NCI-H1092 treated with DMSO at 0.1 percent for 48 hours (cell line): ENCODE measurements around the gene SLX1A.
A peak's percentile ranks its signal among the peaks of the same experiment; 100 is the strongest.
"Not testable (repeated sequence)": the region's sequence is repeated elsewhere in the genome, so short reads cannot be mapped to it uniquely, and the experiment has no call there.

Source experiments
- DNase-seq: peaks from one replicate; lab custom pipeline; 2025; lab: John Stamatoyannopoulos, UW

SLX1A gene

GRCh38 chr16:30193615-30194014 is at the start of gene SLX1A, which contains the start of gene BOLA2B:
Gene SLX1A (plus strand): TSS chr16:30193875. CDS start chr16:30194085, 210 bp downstream.
Gene BOLA2B (minus strand): TSS chr16:30193666. CDS start chr16:30193595, 71 bp downstream.
- not testable (repeated sequence) for DNase-seq

DNA sequence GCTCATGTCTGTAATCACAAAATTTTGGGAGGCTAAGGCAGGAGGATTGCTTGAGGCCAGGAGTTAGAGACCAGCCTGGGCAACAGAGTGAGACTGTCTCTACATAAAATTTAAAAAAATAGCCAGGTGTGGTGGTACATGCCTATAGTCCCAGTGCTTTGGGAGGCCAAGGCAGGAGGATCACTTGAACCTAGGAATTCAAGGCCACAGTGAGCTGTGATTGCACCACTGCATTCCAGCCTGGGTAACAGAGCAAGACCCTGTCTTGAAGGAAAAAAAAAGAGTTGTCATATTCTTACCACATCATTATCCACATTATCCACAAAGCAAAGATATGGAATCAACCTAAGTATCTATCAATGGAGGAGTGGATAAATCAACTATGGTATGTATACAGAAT is 49.7 kb upstream of the SLX1A start:
- no peak for DNase-seq

GRCh38 chr16:30144917-30145316 is 48.8 kb upstream of the SLX1A start:
- no peak for DNase-seq

GRCh38 chr16:30145657-30146056 is 48.0 kb upstream of the SLX1A start:
- no peak for DNase-seq

DNA sequence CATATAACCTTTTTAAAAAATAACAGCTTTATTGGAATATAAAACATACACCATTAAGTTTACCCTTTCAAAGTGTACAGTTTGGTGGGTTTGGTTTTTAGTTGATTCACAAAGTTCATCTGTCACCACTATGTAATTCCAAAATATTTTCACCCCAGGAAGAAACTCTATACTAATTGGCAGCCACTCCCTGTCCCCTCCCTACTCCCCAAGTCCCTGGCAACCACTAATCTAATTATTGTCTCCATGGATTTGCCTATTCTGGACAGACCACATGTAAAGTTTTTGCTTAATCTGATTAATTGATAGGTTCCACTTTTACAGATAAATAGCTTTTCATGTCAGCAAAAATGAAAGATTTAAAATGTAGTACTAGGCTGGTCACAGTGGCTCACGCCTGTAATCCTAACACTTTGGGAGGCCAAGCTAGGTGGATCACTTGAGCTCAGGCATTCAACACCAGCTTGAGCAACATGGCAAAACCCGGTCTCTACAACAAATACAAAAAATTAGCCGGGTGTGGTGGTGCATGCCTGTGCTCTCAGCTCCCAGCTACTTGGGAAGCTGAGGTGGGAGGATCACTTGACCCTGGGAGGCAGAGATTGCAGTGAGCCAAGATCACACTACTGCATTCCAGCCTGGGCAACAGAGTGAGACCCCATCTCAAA is 45.7 kb upstream of the SLX1A start:
- no peak for DNase-seq

GRCh38 chr16:30149250-30149930 is 44.3 kb upstream of the SLX1A start:
- DNase-seq: no peak

GRCh38 chr16:30151091-30151490 is 42.6 kb upstream of the SLX1A start:
- DNase-seq: no peak

DNA sequence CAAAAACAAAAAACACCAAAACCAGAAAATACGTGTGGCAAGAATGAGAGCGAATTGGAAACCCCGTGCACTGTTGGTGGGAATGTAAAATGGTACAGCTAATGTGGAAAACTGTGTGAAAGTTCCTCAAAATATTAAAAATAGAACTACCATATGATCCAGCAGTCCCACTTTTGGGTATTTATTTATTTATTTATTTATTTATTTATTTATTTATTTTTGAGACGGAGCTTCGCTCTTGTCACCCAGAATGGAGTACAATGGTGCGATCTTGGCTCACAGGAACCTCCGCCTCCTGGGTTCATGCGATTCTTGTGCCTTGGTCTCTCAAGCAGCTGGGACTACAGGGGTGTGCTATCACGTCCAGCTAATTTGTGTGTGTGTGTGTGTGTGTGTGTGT is 41.2 kb upstream of the SLX1A start:
- DNase-seq: no peak

- DNase-seq: no peak
These were observed 38.5 kb upstream of the SLX1A start for GRCh38 chr16:30155188-30155587.

GRCh38 chr16:30157214-30157613 is 36.5 kb upstream of the SLX1A start:
- DNase-seq: no peak

GRCh38 chr16:30163538-30163937 is 30.1 kb upstream of the SLX1A start:
- no peak for DNase-seq

DNA sequence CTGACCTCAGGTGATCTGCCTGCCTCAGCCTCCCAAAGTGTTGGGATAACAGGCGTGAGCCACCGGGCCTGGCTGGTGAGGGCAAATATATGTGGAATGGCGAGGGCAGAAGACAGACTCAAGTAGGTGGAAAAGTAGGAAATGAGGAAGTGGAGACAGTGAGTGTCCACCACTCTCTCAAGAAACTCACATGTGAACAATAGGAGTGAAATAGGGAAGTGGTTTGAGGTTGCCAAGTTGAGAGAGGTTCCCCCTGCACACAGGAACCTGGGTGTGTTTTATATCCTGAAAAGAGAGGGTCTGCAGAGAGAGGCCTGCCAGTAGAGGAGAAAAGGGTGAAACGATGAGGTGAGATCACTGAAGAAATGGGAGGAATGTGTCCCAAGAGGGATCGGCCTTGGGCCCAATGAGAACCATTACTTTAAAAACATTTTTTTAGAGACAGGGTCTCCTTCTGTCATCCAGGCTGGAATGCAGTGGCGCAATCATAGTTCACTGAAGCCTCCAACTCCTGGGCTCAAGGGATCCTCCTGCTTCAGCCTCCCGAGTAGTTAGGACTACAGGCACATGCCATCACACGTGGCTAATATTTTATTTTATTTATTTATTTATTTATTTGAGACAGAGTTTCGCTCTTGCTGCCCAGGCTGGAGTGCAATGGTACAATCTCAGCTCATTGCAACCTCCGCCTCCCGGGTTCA is 27.3 kb upstream of the SLX1A start:
- no peak for DNase-seq

GRCh38 chr16:30168746-30169145 is 24.9 kb upstream of the SLX1A start:
- DNase-seq: not testable (repeated sequence)

GRCh38 chr16:30169416-30169815 is 24.3 kb upstream of the SLX1A start:
- not testable (repeated sequence) for DNase-seq

DNA sequence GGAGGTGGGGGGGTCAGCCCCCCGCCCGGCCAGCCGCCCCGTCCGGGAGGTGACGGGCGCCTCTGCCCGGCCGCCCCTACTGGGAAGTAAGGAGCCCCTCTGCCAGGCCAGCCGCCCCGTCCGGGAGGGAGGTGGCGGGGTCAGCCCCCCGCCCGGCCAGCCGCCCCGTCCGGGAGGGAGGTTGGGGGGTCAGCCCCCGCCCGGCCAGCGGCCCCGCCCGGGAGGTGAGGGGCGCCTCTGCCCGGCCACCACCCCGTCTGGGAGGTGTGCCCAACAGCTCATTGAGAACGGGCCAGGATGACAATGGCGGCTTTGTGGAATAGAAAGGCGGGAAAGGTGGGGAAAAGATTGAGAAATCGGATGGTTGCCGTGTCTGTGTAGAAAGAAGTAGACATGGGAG is 23.5 kb upstream of the SLX1A start:
- not testable (repeated sequence) for DNase-seq

DNA sequence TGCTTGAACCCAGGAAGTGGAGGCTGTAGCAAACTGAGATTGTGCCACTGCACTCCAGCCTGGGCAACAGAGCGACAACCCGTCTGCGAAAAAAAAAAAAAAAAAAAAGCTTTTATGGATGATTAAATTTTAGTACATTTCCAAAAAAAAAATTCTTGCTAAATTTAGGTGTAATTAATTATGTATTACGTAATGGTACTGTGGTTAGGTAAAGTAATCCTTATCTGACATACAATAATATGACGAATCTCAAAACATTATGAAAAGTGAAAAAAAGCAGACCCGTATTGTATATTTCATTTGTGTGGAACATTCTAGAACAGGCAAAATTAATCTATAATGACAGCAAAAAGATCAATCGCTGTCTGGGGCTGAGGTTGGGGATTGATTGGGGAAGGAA is 20.6 kb upstream of the SLX1A start:
- no peak for DNase-seq

GRCh38 chr16:30176876-30177275 is 16.8 kb upstream of the SLX1A start:
- not testable (repeated sequence) for DNase-seq

DNA sequence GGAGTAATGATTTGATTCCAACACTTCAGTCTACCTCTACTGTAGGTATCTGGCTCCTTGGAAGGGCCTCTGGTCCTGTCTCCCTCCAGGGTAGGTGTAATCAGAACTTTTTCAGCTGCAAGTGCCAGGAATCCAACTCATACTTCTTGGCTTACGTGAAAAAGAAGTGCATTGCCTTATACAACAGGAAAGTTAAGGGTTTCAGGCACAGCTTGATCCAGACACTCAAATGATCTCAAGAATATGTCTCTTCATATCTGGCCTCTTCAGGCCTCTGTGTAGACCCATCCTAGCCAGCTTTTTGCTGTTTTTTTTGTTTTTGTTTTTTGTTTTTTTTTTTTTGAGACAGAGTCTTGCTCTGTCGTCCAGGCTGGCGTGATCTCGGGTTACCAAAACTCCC is 14.5 kb upstream of the SLX1A start:
- DNase-seq: no peak

GRCh38 chr16:30179931-30180330 is 13.7 kb upstream of the SLX1A start:
- no peak for DNase-seq

- no peak for DNase-seq
These were observed 12.9 kb upstream of the SLX1A start for GRCh38 chr16:30180741-30181140.

- DNase-seq: peak; percentile 80
These were observed 10.2 kb upstream of the SLX1A start, which contains the start of gene CORO1A for GRCh38 chr16:30183233-30184095. Gene CORO1A (plus strand): TSS chr16:30183602. CDS start chr16:30185210, 1,608 bp downstream.
